AG04450 (cell line): ENCODE results near the gene CACNA1D. TPM values are rescaled to one million over a fixed set of nuclear protein-coding genes. Genes with fewer than 3 reads are reported as not detected.

ENCODE experiments used
- CTCF ChIA-PET: fragments of 300-600, 350-600 bp; formaldehyde crosslinking; extraction: SDS; loops from one replicate; lab custom pipeline; 2022; ENCODE audit warnings: antibody characterized with exemption, inconsistent platforms; lab: Charles Lee
- POLR2A ChIA-PET: fragments of 350-600 bp; formaldehyde crosslinking; extraction: SDS; loops from one replicate; lab custom pipeline; 2021; ENCODE audit warnings: antibody characterized with exemption, inconsistent platforms; lab: Yijun Ruan, JAX
- DNase-seq: peaks from one replicate; pipeline ENCODE4 v3.0.0-alpha.2; 2011; ENCODE audit warnings: low read depth, low spot score
- H3K27ac ChIP-seq: one replicate; pipeline ENCODE4 v1.5.1; 2012; ENCODE audit warnings: low read depth, low read length, control low read depth
- H3K27me3 ChIP-seq: one replicate; pipeline ENCODE4 v1.6.0; 2012; ENCODE audit warnings: low read length; ENCODE audit not compliant: control insufficient read depth, insufficient read depth
- H3K4me3 ChIP-seq: 2 replicates; pipeline ENCODE4 v1.5.1; 2011; ENCODE audit warnings: mild to moderate bottlenecking, low read depth, low read length, control low read depth
- H3K9me3 ChIP-seq: 2 replicates; pipeline ENCODE4 v1.5.1; 2012; ENCODE audit warnings: low read length; ENCODE audit not compliant: control insufficient read depth, insufficient read depth
- polyA plus RNA-seq: library from polyadenylated mRNA; depleted of rRNA; stranded (reverse); fragments of >200 nt; gene quantifications from 2 replicates; pipeline ENCODE4 v1.2.3, GENCODE V29; 2011
- TF ChIP-seq, protein P1 (sequence below): IDR thresholded peaks from 2 replicates; pipeline ENCODE4 v1.5.1; 2011; ENCODE audit warnings: low read depth, low read length, control low read depth, inconsistent platforms

The CACNA1D gene
- polyA plus RNA-seq, 1 experiment: 0.07 TPM

- H3K4me3 ChIP-seq: no peak overlapping the region
These were observed 58.8 kb downstream of the CACNA1D start for GRCh38 chr3:53553200-53553599.

GRCh38 chr3:53554559-53555067 lies 60.2 kb downstream of the CACNA1D start:
- no peaks in the 10 kb centered on the region for H3K9me3 ChIP-seq
- H3K27me3 ChIP-seq: no peaks in the 10 kb centered on the region
- DNase-seq: no peak
- no peak overlapping the region for H3K27ac ChIP-seq
- no peak overlapping the region for H3K4me3 ChIP-seq
- POLR2A ChIA-PET: no interaction called here
- TF ChIP-seq, protein P1, sequence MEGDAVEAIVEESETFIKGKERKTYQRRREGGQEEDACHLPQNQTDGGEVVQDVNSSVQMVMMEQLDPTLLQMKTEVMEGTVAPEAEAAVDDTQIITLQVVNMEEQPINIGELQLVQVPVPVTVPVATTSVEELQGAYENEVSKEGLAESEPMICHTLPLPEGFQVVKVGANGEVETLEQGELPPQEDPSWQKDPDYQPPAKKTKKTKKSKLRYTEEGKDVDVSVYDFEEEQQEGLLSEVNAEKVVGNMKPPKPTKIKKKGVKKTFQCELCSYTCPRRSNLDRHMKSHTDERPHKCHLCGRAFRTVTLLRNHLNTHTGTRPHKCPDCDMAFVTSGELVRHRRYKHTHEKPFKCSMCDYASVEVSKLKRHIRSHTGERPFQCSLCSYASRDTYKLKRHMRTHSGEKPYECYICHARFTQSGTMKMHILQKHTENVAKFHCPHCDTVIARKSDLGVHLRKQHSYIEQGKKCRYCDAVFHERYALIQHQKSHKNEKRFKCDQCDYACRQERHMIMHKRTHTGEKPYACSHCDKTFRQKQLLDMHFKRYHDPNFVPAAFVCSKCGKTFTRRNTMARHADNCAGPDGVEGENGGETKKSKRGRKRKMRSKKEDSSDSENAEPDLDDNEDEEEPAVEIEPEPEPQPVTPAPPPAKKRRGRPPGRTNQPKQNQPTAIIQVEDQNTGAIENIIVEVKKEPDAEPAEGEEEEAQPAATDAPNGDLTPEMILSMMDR: no peak
- CTCF ChIA-PET: no interaction called here

More at GRCh38 chr3:53553200-53553599, 58.8 kb downstream of the CACNA1D start:
- TF ChIP-seq, protein P1: no peak
- H3K9me3 ChIP-seq: no peaks in the 10 kb centered on the region
- CTCF ChIA-PET: no interaction called here
- DNase-seq: no peak
- no peak overlapping the region for H3K27ac ChIP-seq
- POLR2A ChIA-PET: no interaction called here
- H3K27me3 ChIP-seq: peaks cover 3% of the 10 kb centered on the region

- Histone ChIP-seq H3K9me3 (no peaks in the 10 kb centered on the region), H3K27me3 (no peaks in the 10 kb centered on the region), H3K4me3 (no peak overlapping the region), H3K27ac (no peak overlapping the region)
- TF ChIP-seq, protein P1: no peak
- ChIA-PET CTCF (no interaction called here), POLR2A (interaction anchor here (0.6 kb wide), 1 partner anchor 289 kb away, joined by 8 read pairs; no protein-coding TSS in a partner anchor)
- no peak for DNase-seq
These were observed 60.7 kb downstream of the CACNA1D start for GRCh38 chr3:53555068-53555588.

DNA sequence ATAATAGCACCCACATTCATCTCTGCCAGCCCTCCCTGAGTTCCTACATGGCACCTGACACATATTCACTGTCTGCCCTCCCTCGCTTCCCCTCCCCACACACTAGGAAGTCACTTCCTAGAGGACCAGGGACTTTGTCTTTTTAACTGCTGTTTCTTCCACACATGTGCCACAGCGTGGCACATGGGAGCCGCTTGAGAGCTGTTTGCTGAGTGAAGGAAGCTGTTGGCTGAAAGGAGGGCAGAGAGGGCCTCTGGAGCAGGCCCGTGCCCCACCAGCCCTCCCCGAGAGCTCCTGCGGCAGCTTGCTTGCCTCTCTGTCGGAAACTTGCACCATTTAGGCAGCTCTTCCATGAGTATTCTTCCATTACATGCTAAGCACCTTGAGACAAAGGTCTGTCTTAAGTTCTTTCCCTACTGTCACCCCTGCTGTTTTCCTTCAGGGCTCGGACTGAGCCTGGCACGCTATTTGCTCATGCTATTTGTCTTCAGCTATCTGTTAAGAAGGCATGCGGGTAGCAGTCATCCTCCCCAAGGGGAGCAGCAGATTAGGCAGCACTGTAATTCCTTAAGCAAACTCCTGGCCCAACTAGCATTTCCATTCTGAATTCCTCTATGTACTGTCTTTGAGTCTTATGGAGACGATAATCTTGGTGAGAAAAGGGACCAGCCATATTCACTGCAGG lies 72.2 kb downstream of the CACNA1D start:
- TF ChIP-seq, protein P1: no peak
- H3K9me3 ChIP-seq: no peaks in the 10 kb centered on the region
- ChIA-PET POLR2A (no interaction called here), CTCF (no interaction called here)
- H3K4me3 ChIP-seq: no peak overlapping the region
- no peak overlapping the region for H3K27ac ChIP-seq
- DNase-seq: no peak
- H3K27me3 ChIP-seq: no peaks in the 10 kb centered on the region

DNA sequence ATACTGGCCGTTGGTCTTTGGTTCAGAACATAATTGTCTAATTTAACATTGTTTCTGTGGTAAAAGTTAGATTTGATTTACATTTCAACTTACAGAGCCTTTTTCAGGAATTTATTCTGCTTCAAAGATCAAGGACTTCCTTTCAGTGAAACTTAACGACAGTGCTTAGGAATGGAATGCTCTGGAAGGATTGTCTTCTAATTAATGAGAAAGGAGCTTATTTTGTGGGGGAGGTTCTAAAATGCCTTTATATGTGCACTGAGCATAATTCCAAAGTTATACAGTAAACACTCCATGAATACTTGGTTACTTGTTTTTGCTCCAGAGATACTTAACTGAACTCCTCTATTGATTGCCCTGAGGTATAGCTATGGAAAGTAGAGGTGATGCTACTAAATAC lies 75.7 kb downstream of the CACNA1D start:
- ChIA-PET CTCF (interaction anchor here (1.5 kb wide), 1 partner anchor 140 kb away, joined by 5 read pairs; no protein-coding TSS in a partner anchor), POLR2A (no interaction called here)
- no peaks in the 10 kb centered on the region for H3K27me3 ChIP-seq
- DNase-seq: no peak
- no peak overlapping the region for H3K4me3 ChIP-seq
- no peak overlapping the region for H3K27ac ChIP-seq
- TF ChIP-seq, protein P1: no peak
- no peaks in the 10 kb centered on the region for H3K9me3 ChIP-seq
